Stimulated activated CD8-positive, alpha-beta memory T cell treated with anti-CD3 and anti-CD28 coated beads, Interleukin-7, amount 100 ng/mL, for 24 hours (primary cell): ENCODE results near the gene ACTR3.

Experiments
- DNase-seq: peaks from one replicate; pipeline ENCODE4 v3.0.0-alpha.2; 2020; ENCODE audit warnings: low read depth

Gene ACTR3

DNA sequence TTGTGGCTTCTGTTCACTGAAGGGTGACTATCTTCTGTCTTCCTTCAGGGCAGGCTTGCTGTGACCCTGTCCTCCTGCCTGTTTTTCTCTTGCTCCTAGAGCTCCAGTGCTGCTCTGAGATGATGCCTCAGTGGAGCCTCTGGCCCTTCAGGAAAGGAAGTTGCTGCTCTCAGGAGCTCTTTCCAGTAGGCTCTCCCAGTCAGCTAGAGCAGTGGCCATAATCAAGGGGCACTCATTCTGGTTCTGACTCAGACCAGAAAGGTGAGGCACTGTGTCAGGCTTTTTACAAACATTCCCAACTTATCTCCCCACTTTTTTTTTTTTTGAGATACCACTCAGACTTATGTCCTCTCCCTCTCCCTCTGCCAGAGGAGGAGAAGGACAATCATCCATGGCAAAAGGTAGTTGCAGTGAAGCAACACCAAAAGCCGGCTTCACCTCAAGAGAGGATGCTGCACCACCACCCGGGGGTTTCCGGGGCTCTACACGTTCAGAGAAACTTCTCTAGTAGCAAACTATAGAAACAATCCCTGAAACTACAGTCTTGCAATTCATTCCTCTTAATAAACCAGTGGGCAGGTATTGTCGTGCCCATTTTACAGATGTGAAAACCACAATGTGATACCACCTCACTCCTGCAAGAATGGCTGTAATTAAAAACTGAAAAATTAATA is 115.4 kb downstream of the ACTR3 start:
- no peak for DNase-seq

DNA sequence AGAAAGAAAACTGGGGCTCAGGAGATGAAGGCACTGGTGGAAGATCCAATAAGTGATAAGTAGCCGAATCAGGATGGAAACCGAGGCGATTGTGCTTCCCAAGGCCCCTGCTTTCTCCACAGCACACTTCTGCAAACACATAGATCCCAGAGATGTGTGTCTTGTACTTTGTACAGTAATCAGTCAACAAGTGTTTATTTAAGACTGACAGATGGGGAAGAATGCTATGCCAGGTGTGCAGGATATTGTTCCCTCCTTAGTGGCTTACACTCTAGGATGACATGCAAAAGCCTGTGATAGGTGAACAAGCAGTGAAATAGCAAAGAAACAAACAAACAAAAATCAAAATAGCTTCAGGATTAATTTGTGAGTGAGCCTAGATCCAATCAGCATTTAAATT is 116.6 kb downstream of the ACTR3 start:
- DNase-seq = no peak

DNA sequence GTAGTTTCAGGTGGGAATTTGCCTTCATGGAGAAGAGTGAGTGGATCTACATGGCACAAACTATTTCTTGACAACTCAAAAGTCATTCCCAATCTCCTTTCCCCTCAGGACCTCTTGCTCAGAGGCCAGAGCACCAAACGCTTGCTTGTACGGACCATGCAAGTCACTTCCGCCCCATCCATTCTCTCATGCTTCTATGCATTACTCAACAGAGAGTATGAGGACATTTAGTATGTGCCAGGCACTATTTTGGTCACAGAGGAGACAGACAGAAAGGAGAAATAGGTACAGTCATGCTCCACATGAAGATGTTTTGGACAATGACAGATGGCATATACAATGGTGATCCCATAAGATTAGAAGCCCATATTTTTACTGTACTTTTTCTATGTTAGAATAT is 117.5 kb downstream of the ACTR3 start:
- no peak for DNase-seq

DNA sequence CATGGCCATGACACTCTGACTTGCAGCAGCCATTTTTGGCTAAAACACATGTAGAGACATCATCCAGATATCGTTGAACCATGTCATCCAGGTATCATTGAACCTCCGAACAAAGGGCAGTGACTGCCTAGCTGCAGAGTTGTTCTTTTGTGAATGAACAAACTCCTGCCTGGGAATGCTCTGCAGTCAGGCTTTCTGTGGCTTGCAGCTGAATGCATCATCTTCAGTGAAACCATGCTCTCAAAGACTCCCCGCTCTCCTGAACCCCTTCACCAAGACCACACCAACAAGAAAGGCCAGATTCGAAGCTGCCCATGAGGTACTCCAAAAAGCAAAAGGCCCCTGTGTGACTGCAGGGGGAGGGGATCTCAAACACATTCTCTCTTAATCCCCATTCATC is 118.8 kb downstream of the ACTR3 start:
- DNase-seq = no peak

DNA sequence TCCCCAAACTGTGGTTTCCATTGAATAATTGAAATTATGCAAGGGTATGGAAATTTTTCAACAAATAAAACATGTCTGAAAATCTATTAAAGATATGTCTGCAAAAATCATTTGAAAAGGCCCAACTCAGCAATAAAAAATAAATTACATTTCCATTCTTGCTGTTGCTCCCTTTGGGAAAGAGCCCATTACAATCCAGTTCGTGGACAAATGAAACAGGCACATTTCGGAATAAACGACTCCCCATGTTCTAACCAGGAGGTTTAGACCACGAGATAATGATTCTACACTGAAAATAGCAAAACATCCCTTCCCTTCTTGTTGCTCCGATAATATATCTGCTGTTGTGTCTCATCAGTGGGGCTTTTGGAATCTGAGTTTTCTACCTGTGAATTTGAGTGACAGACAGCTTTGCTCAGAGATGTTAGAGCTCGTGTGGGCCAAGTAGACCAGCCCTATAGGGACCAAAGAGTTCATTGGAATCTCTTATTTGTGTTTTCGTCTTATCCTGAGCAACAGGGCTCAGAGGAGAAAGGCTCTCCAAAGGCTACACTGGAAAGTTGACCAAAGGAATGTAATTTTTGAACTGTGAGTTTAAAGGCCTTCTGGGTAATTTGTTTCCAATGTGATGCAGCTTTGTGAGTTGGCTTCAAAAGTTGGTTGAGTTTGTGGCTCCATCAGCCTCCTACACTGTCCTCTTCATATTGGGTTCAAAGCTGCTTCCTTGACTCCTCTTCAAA is 119.5 kb downstream of the ACTR3 start:
- DNase-seq = no peak

DNA sequence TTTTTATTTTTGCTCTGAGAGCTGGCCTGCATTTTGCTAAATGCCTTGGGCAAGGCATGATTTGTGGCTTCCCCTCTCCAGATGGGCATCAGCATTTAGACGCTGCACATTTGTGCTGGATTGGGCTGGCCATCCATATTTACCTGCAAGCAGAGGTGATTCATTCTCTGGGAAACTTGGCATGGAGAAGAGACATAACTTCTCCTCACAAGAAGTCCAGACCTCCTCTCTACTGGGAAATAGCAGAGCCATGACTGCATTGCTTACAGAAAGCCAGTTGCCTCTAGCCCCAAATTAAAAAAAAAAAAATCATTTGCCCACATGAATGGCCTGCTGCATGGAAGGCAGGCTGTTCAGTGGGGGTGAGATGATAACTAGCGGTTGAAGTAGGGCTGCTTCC is 120.1 kb downstream of the ACTR3 start:
- no peak for DNase-seq

DNA sequence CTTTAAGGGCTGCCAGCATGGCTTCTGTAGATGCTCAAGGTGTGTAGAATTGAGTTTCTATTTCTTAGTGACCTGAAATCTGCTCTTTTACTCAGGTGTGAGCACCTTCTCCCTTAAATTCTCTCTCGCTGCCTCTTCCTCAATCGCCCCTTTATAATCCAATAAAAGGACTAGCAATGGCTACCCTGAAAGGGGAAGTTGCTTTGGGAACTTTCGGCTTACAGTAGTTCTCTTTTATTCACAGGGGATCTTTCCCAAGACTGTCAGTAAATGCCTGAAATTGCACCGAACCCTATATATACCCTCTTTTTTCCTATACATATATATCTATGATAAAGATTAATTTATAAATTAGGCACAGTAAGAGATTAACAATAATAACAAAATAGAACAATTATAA is 121.8 kb downstream of the ACTR3 start:
- no peak for DNase-seq
